ENCODE results near the gene TBX21. TPM values are rescaled to one million over a fixed set of nuclear protein-coding genes. Genes with fewer than 3 reads are reported as not detected.

TBX21 gene
- total and polyA plus RNA-seq, 10 of the 15 experiments (the other 5 are each of a cell fraction or from before 2014, with no cell fraction given), result 0.63 to 9.6 (median 5.0) TPM

GRCh38 chr17:47684025-47684424, 49.0 kb upstream of the TBX21 start:
- POLR2A ChIA-PET, result interaction anchor here (0.5 to 0.6 kb wide), 2 partner anchors 59 to 378 kb away, joined by 3 to 7 read pairs; no protein-coding TSS in a partner anchor
- 98% methylated on average over 4 of the region's 4 CpGs for WGBS (ENCODE audit: insufficient coverage, insufficient replicate concordance, low lambda C conversion rate, missing lambda C conversion rate)

DNA sequence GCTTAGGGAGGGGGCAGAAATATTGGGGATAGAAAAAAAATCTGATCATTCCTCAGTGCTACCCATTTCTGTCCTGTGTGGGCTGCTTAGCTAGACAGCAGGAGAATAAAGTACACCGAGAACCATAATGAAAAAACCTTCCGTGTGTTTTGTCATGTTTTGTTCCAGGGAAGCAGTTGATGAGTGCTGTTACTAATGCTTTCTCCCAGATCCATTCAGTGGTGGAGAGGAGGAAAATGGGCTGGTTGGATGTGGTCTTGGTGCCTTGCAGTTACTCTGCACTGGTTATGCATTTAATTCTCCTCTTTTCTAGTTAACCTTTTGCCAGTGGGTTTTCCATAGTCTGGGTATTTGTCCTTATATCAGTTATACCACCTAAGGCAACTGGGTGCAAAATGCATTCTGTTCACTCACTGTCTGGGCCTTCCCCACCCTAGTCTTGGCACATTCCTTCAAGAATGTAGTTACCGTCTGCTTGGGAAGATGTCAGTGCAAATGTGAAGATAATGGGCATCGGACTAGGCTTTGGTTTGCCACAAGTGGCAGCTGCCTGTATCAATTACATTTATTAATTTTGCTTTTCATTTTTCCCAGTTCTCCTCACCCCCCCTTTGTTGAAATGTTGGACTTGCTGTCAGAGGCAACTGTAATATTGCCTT, 48.4 kb upstream of the TBX21 start:
- no peaks in the 10 kb centered on the region for H3K79me2 ChIP-seq (ENCODE audit: control insufficient read depth, insufficient read depth, low read length)
- no peak overlapping the region for H2AFZ ChIP-seq (ENCODE audit: control insufficient read depth, low read depth, low read length)
- H3K36me3 ChIP-seq (ENCODE audit: control insufficient read depth in 2 of 2, insufficient read depth in 2 of 2, low read length in 1 of 2), result peaks cover 20 to 31% of the 10 kb centered on the region in 2 experiments
- POLR2A ChIA-PET, result interaction anchor here (0.5 to 0.6 kb wide), 2 partner anchors 60 to 377 kb away, joined by 3 to 7 read pairs; no protein-coding TSS in a partner anchor
- H3K27ac ChIP-seq (ENCODE audit: control insufficient read depth, insufficient read depth), result no peak overlapping the region
- RAD21 ChIA-PET (ENCODE audit: unreplicated experiment), result no interaction called here
- no peaks in the 10 kb centered on the region for H3K9me3 ChIP-seq (replicated peaks; ENCODE audit: control insufficient read depth, insufficient read depth, low read length)
- ATAC-seq (no peak), DNase-seq (ENCODE audit: low read depth, low spot score) (no peak), FAIRE-seq (no peak)
- intact Hi-C loops (cut with micrococcal nuclease; ENCODE audit: unreplicated experiment) (no loop called here), in situ Hi-C loops (cut with MboI) (no loop called here)
- H3K9ac ChIP-seq (ENCODE audit: control insufficient read depth, insufficient read depth, low read length), result no peak overlapping the region
- BruUV-seq (replicated peaks), result no TSS peak
- H3K4me3 ChIP-seq, result no peak overlapping the region
- no peak overlapping the region for H3K4me2 ChIP-seq (ENCODE audit: control insufficient read depth, insufficient read depth)
- CTCF ChIA-PET, result interaction anchor here (1.5 kb wide), 1 partner anchor 21 kb away, joined by 5 read pairs; no protein-coding TSS in a partner anchor
- H4K20me1 ChIP-seq (ENCODE audit: control insufficient read depth, insufficient read depth), result no peaks in the 10 kb centered on the region; the same call in 1 of the 2 replicates
- H3K27me3 ChIP-seq (replicated peaks in 1 of 2; ENCODE audit: control insufficient read depth in 2 of 2, insufficient read depth in 2 of 2, low read length in 1 of 2), result no peaks in the 10 kb centered on the region
- 98% methylated on average over 4 of the region's 4 CpGs for WGBS (ENCODE audit: insufficient coverage, insufficient replicate concordance, low lambda C conversion rate, missing lambda C conversion rate)
- TF ChIP-seq SMAD5 (IDR thresholded peaks at IDR 0.05; ENCODE audit: low read depth) (0 out of 2 replicates have a peak, but pooled peaks have one; percentile 33), NFYA (IDR thresholded peaks at IDR 0.05; ENCODE audit: borderline replicate concordance, low read depth, low read length) (no peak), ETV6 (conservative IDR thresholded peaks at IDR 0.05 in 1 of 2, IDR thresholded peaks at IDR 0.05 in 1 of 2; ENCODE audit: borderline replicate concordance in 1 of 2, low read depth in 1 of 2) (no peak), JUND (IDR thresholded peaks at IDR 0.05; ENCODE audit: low read depth, low read length) (no peak), POLR2A (IDR thresholded peaks at IDR 0.05; ENCODE audit: low read depth, low read length) (peak; percentile 45; the same call in 1 of the 2 replicates), POLR2AphosphoS5 (IDR thresholded peaks at IDR 0.05; ENCODE audit: low read length) (peak; percentile 71), MTA3 (IDR thresholded peaks at IDR 0.05; ENCODE audit: borderline replicate concordance, low read length) (0 out of 2 replicates have a peak, but pooled peaks have one; percentile 23), EZH2 (IDR thresholded peaks at IDR 0.05; ENCODE audit: borderline replicate concordance, control insufficient read depth, low read depth, low read length) (no peak)
- SMC1A ChIA-PET (ENCODE audit: uncharacterized antibody, unreplicated experiment), result no interaction called here
- no peaks in the 10 kb centered on the region for H3K4me1 ChIP-seq (ENCODE audit: control insufficient read depth, insufficient read depth, low read length)

More at GRCh38 chr17:47684025-47684424, 49.0 kb upstream of the TBX21 start:
- FAIRE-seq, result no peak
- ChIA-PET SMC1A (ENCODE audit: uncharacterized antibody, unreplicated experiment) (no interaction called here), CTCF (interaction anchor here (1.5 kb wide), 1 partner anchor 20 kb away, joined by 5 read pairs; no protein-coding TSS in a partner anchor), RAD21 (ENCODE audit: unreplicated experiment) (no interaction called here)
- no peaks in the 10 kb centered on the region for H3K27me3 ChIP-seq (replicated peaks in 1 of 2; ENCODE audit: control insufficient read depth in 2 of 2, insufficient read depth in 2 of 2, low read length in 1 of 2)
- DNase-seq (ENCODE audit: low read depth, low spot score), result no peak
- H3K4me1 ChIP-seq (ENCODE audit: control insufficient read depth, insufficient read depth, low read length), result no peaks in the 10 kb centered on the region
- no peak overlapping the region for H3K4me2 ChIP-seq (ENCODE audit: control insufficient read depth, insufficient read depth)
- no peak overlapping the region for H2AFZ ChIP-seq (ENCODE audit: control insufficient read depth, low read depth, low read length)
- intact Hi-C loops (cut with micrococcal nuclease; ENCODE audit: unreplicated experiment) (no loop called here), in situ Hi-C loops (cut with MboI) (no loop called here)
- TF ChIP-seq HCFC1 (IDR thresholded peaks at IDR 0.05; ENCODE audit: low read length) (no peak), ESRRA (IDR thresholded peaks at IDR 0.05; ENCODE audit: low read length) (no peak), NFYA (IDR thresholded peaks at IDR 0.05; ENCODE audit: borderline replicate concordance, low read depth, low read length) (no peak), SP1 (IDR thresholded peaks at IDR 0.05; ENCODE audit: low read depth, low read length) (no peak), PAX8 (IDR thresholded peaks at IDR 0.05) (no peak), STAT1 (conservative IDR thresholded peaks at IDR 0.05) (no peak), SUZ12 (IDR thresholded peaks at IDR 0.05; ENCODE audit: unreplicated experiment) (no peak), ASH2L (IDR thresholded peaks at IDR 0.05; ENCODE audit: borderline replicate concordance, low read depth) (no peak), ZZZ3 (IDR thresholded peaks at IDR 0.05; ENCODE audit: control insufficient read depth, insufficient read length, low read depth) (no peak)
- H3K79me2 ChIP-seq (ENCODE audit: control insufficient read depth, insufficient read depth, low read length), result no peaks in the 10 kb centered on the region
- no TSS peak for BruUV-seq (replicated peaks)
- H3K9me3 ChIP-seq (replicated peaks; ENCODE audit: control insufficient read depth, insufficient read depth, low read length), result no peaks in the 10 kb centered on the region
- ATAC-seq, result no peak
- peaks cover 20 to 31% of the 10 kb centered on the region in 2 experiments for H3K36me3 ChIP-seq (ENCODE audit: control insufficient read depth in 2 of 2, insufficient read depth in 2 of 2, low read length in 1 of 2)
- H3K9ac ChIP-seq (ENCODE audit: control insufficient read depth, insufficient read depth, low read length), result no peak overlapping the region
- H4K20me1 ChIP-seq (ENCODE audit: control insufficient read depth, insufficient read depth), result no peaks in the 10 kb centered on the region; the same call in 1 of the 2 replicates
- H3K4me3 ChIP-seq, result no peak overlapping the region
- no peak overlapping the region for H3K27ac ChIP-seq (ENCODE audit: control insufficient read depth, insufficient read depth)

All from GM12878 (cell line).